Colonic mucosa (tissue), 4 donors: Measurements from ENCODE around the gene PARP12. TPM values are rescaled to one million over a fixed set of nuclear protein-coding genes. Genes with fewer than 3 reads are reported as not detected.

Experiments
- DNase-seq: peaks from one replicate; pipeline ENCODE4 v3.0.0-alpha.2; 2020
- H3K27ac ChIP-seq: fragments of 200-600 bp; one replicate; pipeline ENCODE4 v1.8.0; 2021
- H3K27me3 ChIP-seq: fragments of 200-600 bp; one replicate; pipeline ENCODE4 v1.8.0; 2021
- H3K36me3 ChIP-seq: fragments of 200-600 bp; one replicate; pipeline ENCODE4 v1.8.0; 2021
- H3K4me1 ChIP-seq: fragments of 200-600 bp; one replicate; pipeline ENCODE4 v1.8.0; 2021; ENCODE audit warnings: mild to moderate bottlenecking
- H3K4me3 ChIP-seq: fragments of 200-600 bp; one replicate; pipeline ENCODE4 v1.8.0; 2021
- H3K9ac ChIP-seq, 2 donors: one replicate each; pipeline ENCODE4 v1.7.0; 2013; ENCODE audit warnings: control low read depth in 2 of 2, low read depth in 2 of 2, low read length in 2 of 2
- H3K9me3 ChIP-seq: fragments of 200-600 bp; one replicate; pipeline ENCODE4 v1.8.0; 2021
- intact Hi-C: fragments of 100-400 bp; cut with DNase I; formaldehyde crosslinking; loops from one replicate; pipeline ENCODE4 v1.14.1; 2022
- total RNA-seq, 2 donors: library from RNA; stranded (reverse); fragmentation: NEBNext Ultra II Directional in 1 of 2; extraction: Animal tissue kit (Norgen Biotek cat#: 25700) in 1 of 2; gene quantifications; one replicate each; pipeline ENCODE4 v1.2.1, GENCODE V29; 2021
- TF ChIP-seq, protein P1 (sequence below): fragments of 200-600 bp; IDR thresholded peaks from one replicate; pipeline ENCODE4 v1.8.0; 2022; ENCODE audit warnings: antibody characterized with exemption, mild to moderate bottlenecking
- donor health status: healthy.
- donor health status: DM: no; HTN: no; CAD: no.
- donor health status: DM: no; HTN: no; CAD: no.

The PARP12 gene
- total RNA-seq, 2 donors from 2014 or later, result 33.9 to 39.2 TPM

DNA sequence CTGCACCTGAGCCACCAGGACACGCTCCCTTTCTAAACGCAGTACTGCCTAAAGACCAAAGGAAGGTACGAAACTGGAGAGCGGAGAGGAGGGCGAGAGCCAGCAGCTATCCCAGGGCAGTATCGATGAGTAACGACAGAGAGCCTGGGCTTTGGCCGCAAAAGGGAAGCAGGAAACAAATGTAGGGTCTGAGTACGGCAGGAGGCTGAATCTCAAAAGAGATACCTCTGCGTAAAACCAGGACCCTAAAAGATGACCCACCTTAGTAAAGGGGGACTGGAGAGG lies 20.4 kb downstream of the PARP12 start:
- Histone ChIP-seq H3K36me3 (no peaks in the 10 kb centered on the region), H3K27me3 (no peaks in the 10 kb centered on the region), H3K4me3 (no peak overlapping the region), H3K4me1 (no peaks in the 10 kb centered on the region), H3K9ac (no peak overlapping the region), H3K27ac (no peak overlapping the region), H3K9me3 (no peaks in the 10 kb centered on the region)
- TF ChIP-seq, protein P1, sequence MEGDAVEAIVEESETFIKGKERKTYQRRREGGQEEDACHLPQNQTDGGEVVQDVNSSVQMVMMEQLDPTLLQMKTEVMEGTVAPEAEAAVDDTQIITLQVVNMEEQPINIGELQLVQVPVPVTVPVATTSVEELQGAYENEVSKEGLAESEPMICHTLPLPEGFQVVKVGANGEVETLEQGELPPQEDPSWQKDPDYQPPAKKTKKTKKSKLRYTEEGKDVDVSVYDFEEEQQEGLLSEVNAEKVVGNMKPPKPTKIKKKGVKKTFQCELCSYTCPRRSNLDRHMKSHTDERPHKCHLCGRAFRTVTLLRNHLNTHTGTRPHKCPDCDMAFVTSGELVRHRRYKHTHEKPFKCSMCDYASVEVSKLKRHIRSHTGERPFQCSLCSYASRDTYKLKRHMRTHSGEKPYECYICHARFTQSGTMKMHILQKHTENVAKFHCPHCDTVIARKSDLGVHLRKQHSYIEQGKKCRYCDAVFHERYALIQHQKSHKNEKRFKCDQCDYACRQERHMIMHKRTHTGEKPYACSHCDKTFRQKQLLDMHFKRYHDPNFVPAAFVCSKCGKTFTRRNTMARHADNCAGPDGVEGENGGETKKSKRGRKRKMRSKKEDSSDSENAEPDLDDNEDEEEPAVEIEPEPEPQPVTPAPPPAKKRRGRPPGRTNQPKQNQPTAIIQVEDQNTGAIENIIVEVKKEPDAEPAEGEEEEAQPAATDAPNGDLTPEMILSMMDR, result no peak
- intact Hi-C loops, result no loop called here
- DNase-seq, result no peak

DNA sequence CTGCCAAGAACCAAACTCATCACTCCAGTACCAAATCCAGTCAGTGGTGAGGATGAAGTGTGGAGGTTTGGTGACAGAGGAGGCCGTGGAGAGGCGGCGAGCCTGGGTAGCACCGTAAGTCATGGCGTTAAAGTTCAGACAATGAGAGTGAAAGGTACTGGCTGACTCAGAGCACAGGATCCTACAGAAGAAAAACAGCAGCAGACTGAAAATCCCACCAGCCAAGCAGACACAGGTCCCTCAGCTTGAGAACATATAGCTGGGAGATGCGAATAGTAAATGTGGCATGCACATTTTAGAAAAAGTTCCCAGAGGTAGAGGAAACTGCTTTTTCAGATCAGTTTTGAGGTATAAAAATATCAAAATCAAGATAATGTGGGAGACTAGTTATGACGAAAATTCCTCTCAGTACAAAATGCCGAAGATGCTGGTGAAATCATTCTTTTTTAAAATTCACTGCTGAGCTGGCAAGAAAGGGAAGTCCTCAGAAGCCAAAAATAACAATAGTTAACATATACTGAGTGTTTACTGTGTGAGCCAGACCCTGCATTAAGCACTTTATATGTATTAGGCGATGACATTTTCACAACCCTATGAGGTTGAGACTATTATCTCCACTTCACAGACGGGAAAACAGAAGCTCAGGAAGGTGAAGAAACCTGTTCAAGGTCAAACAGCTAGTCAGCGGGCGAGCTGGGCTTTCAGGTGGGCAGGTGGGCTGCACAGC lies 20.9 kb downstream of the PARP12 start:
- H3K36me3 ChIP-seq, result no peaks in the 10 kb centered on the region
- no peak overlapping the region for H3K9ac ChIP-seq

DNA sequence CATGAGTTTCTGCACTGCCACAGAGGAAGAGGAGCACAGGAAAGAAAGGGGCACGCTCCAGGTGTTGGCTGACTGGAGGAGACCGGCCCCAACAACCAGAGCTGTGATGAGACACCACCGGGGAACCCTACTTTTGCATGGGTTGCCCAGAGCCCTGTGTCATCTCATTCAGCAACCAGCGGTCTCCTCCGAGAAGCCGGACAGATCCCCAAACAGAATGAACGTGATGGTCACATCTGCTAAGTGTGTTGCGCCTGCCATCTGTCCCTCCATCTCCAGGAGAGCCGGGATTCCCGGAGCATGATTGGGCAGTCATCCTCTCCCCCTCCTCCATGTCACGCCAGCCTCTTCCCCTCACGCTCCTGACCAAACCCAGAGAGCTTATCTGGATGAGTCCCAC lies 22.9 kb downstream of the PARP12 start:
- H3K4me1 ChIP-seq, result no peaks in the 10 kb centered on the region
- H3K4me3 ChIP-seq, result no peak overlapping the region
- no peak overlapping the region for H3K9ac ChIP-seq
- no peaks in the 10 kb centered on the region for H3K27me3 ChIP-seq
- no peaks in the 10 kb centered on the region for H3K9me3 ChIP-seq
- no peak for DNase-seq
- TF ChIP-seq, protein P1, result no peak
- no peak overlapping the region for H3K27ac ChIP-seq
- H3K36me3 ChIP-seq, result no peaks in the 10 kb centered on the region
- intact Hi-C loops, result no loop called here

More for the DNA sequence above, 20.9 kb downstream of the PARP12 start:
- no peaks in the 10 kb centered on the region for H3K4me1 ChIP-seq
- H3K27ac ChIP-seq, result no peak overlapping the region
- no peaks in the 10 kb centered on the region for H3K27me3 ChIP-seq
- intact Hi-C loops, result no loop called here
- TF ChIP-seq, protein P1, result no peak
- H3K4me3 ChIP-seq, result no peak overlapping the region
- H3K9me3 ChIP-seq, result no peaks in the 10 kb centered on the region
- no peak for DNase-seq

DNA sequence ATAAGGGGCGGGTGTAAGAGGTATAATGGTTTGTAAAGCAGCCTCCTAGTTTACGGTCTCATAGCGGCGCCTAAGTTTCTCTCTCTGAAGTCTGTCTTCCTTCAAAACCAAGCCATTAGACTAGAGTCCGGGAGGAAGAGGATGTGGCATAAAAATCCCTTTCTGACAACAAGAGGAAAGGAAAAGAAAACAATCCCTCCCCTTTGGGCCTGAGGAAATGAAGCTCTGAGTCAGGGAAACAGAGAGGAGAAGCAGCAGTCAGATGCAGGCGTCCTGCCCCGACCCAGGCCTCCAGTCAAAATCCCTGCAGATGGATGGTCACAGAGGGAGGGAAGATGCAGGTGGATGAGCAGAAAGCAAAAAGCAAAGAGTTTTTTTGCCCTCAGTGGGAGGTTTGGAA lies 23.7 kb downstream of the PARP12 start:
- no peak for DNase-seq
- H3K9ac ChIP-seq, result no peak overlapping the region
- TF ChIP-seq, protein P1, result no peak
- H3K27ac ChIP-seq, result no peak overlapping the region
- H3K4me1 ChIP-seq, result no peaks in the 10 kb centered on the region
- H3K4me3 ChIP-seq, result no peak overlapping the region
- no peaks in the 10 kb centered on the region for H3K36me3 ChIP-seq
- no peaks in the 10 kb centered on the region for H3K27me3 ChIP-seq
- intact Hi-C loops, result no loop called here
- no peaks in the 10 kb centered on the region for H3K9me3 ChIP-seq

DNA sequence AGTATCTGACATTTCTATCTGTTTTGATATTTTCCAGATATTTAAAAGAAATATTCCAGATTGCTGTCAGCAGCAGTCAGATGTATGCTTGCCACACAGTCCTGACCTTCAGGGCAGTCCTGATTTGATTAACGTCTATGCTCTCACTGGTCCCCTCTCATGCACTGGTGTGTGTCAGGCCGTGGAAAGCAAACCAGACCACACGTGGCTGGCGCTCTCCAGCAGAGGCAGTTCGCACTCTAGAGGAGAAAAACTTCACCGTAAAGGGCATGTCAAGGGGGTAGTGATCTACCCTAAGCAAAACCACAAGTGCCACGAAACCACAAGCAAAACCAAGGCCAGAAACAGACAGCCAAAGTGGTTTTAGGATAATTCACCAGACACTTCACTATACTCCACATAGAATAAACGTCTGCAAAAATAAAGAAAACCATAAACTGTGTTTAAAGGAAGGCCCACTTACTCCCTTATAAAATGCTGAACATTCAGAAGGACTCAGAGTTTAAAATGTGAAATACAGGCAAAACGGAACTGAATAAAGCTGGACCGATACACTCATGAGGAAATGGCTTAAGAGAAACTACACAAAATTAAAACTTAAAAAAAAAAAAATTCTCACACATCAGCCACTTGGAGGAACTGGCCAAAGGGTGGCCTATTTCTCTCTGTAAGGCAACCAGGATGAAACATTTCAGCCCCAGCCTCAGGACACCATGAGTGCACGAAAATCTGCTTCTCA lies 26.4 kb downstream of the PARP12 start:
- Histone ChIP-seq H3K36me3 (peaks cover 4% of the 10 kb centered on the region), H3K27ac (no peak overlapping the region)
- intact Hi-C loops, result no loop called here

More for the DNA sequence above, 26.4 kb downstream of the PARP12 start:
- TF ChIP-seq, protein P1, result no peak
- Histone ChIP-seq H3K4me3 (no peak overlapping the region), H3K9me3 (no peaks in the 10 kb centered on the region), H3K9ac (no peak overlapping the region), H3K4me1 (no peaks in the 10 kb centered on the region), H3K27me3 (no peaks in the 10 kb centered on the region)
- no peak for DNase-seq
